Measurements from ENCODE around the gene B4GALNT1.

DNA sequence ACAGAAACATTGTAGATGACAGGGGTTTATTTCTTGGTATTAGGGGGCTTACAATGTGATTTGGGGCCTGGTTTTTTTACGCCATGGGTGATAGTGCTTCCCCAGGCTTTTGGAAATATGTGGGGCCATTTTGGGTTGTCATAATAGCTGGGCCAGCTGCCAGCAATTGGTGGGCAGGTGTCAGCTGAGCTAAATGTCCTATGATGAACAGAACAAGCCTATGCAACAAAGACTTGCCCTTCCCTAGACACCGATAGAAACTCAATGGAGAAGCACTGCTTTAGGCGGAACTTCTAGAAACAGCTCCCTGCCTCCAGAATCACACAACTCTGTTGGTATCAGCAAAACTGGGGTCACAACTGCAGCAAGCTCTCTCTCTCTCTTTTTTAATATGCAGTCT is 5.1 kb upstream of the B4GALNT1 start:
- TF ChIP-seq, protein P1, sequence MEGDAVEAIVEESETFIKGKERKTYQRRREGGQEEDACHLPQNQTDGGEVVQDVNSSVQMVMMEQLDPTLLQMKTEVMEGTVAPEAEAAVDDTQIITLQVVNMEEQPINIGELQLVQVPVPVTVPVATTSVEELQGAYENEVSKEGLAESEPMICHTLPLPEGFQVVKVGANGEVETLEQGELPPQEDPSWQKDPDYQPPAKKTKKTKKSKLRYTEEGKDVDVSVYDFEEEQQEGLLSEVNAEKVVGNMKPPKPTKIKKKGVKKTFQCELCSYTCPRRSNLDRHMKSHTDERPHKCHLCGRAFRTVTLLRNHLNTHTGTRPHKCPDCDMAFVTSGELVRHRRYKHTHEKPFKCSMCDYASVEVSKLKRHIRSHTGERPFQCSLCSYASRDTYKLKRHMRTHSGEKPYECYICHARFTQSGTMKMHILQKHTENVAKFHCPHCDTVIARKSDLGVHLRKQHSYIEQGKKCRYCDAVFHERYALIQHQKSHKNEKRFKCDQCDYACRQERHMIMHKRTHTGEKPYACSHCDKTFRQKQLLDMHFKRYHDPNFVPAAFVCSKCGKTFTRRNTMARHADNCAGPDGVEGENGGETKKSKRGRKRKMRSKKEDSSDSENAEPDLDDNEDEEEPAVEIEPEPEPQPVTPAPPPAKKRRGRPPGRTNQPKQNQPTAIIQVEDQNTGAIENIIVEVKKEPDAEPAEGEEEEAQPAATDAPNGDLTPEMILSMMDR (IDR thresholded peaks at IDR 0.05) = no peak
- no peak for TF ChIP-seq POLR2A (IDR thresholded peaks at IDR 0.05)
